ENCODE results near the gene TUBGCP2.

- TF ChIP-seq CTCF (IDR thresholded peaks at IDR 0.05; ENCODE audit: low read depth, low read length, poor library complexity, severe bottlenecking) (no peak), EZH2phosphoT487 (IDR thresholded peaks at IDR 0.05; ENCODE audit: borderline replicate concordance, low read length) (no peak)
These were observed 33.3 kb upstream of the TUBGCP2 start for GRCh38 chr10:133341983-133342382.
